Activated B cell treated with CpG ODN at 0.5 μM for 24 hours (primary cell): ENCODE data around the gene SPAG16. TPM values are rescaled to one million over a fixed set of nuclear protein-coding genes. Genes with fewer than 3 reads are reported as not detected.
"Not testable (repeated sequence)": the region's sequence is repeated elsewhere in the genome, so short reads cannot be mapped to it uniquely, and the experiment has no call there.

ENCODE experiments used
- ATAC-seq: fragments of 200-7000 bp; cut with Tn5 transposase; one replicate; pipeline ENCODE4 v1.10.0; 2021; ENCODE audit warnings: low read depth, mild to moderate bottlenecking, moderate library complexity
- CTCF ChIA-PET: fragments of 350-600 bp; sonication (Branson Sonifier 250); formaldehyde crosslinking; loops from one replicate; lab custom pipeline; 2021; ENCODE audit warnings: antibody characterized with exemption; lab: Charles Lee
- POLR2A ChIA-PET: fragments of 350-600 bp; sonication (Branson Sonifier 250); formaldehyde crosslinking; loops from one replicate; lab custom pipeline; 2021; ENCODE audit warnings: antibody characterized with exemption; lab: Charles Lee
- DNase-seq: peaks from one replicate; pipeline ENCODE4 v3.0.0; 2022
- H3K27ac Mint-ChIP-seq: one replicate; pipeline ENCODE4 v1.8.0; 2020; ENCODE audit warnings: mixed read lengths
- H3K27me3 Mint-ChIP-seq: one replicate; pipeline ENCODE4 v1.8.0; 2021; ENCODE audit warnings: mixed read lengths
- H3K36me3 Mint-ChIP-seq: one replicate; pipeline ENCODE4 v1.8.0; 2021; ENCODE audit warnings: low read depth, mixed read lengths
- H3K4me1 Mint-ChIP-seq: one replicate; pipeline ENCODE4 v1.8.0; 2021; ENCODE audit warnings: mixed read lengths
- H3K4me3 Mint-ChIP-seq: one replicate; pipeline ENCODE4 v1.8.0; 2020; ENCODE audit warnings: mild to moderate bottlenecking, mixed read lengths
- H3K9me3 Mint-ChIP-seq: one replicate; pipeline ENCODE4 v1.8.0; 2020; ENCODE audit warnings: mixed read lengths
- CTCF ChIP-seq: fragments of 200-600 bp; IDR thresholded peaks from one replicate; pipeline ENCODE4 v1.8.0; 2022; ENCODE audit warnings: antibody characterized with exemption, mild to moderate bottlenecking
- intact Hi-C: fragments of 100-400 bp; cut with micrococcal nuclease; formaldehyde crosslinking; loops from one replicate; pipeline ENCODE4 v1.15.1; 2024
- total RNA-seq: library from RNA; stranded (reverse); gene quantifications from 2 replicates; pipeline ENCODE4 v1.2.3, GENCODE V29; 2022

SPAG16 gene
- total RNA-seq, 1 donor from 2014 or later, result 11.2 TPM

GRCh38 chr2:213995400-213996105 lies 711.3 kb downstream of the SPAG16 start:
- DNase-seq (no peak), ATAC-seq (no peak)
- ChIA-PET POLR2A (no interaction called here), CTCF (no interaction called here)
- intact Hi-C loops, result no loop called here
- TF ChIP-seq CTCF, result no peak
- Mint-ChIP-seq H3K36me3 (no peaks in the 10 kb centered on the region), H3K27ac (no peak overlapping the region), H3K4me3 (no peak overlapping the region), H3K27me3 (no peaks in the 10 kb centered on the region), H3K4me1 (no peaks in the 10 kb centered on the region), H3K9me3 (peaks cover 5% of the 10 kb centered on the region)

GRCh38 chr2:213998976-213999375 lies 714.7 kb downstream of the SPAG16 start:
- CTCF ChIA-PET, ATAC-seq, intact Hi-C loops, H3K4me3 Mint-ChIP-seq, DNase-seq, H3K27me3 Mint-ChIP-seq, H3K4me1 Mint-ChIP-seq, POLR2A ChIA-PET, H3K36me3 Mint-ChIP-seq, H3K9me3 Mint-ChIP-seq, H3K27ac Mint-ChIP-seq: not testable (repeated sequence)

- Mint-ChIP-seq H3K4me1 (no peaks in the 10 kb centered on the region), H3K9me3 (peaks cover 6% of the 10 kb centered on the region)
- POLR2A ChIA-PET, result no interaction called here
Observed at GRCh38 chr2:214004463-214004862, 720.2 kb downstream of the SPAG16 start.

GRCh38 chr2:214005337-214005736 lies 721.1 kb downstream of the SPAG16 start:
- Mint-ChIP-seq H3K27me3 (no peaks in the 10 kb centered on the region), H3K36me3 (no peaks in the 10 kb centered on the region), H3K4me1 (no peaks in the 10 kb centered on the region), H3K4me3 (no peak overlapping the region), H3K9me3 (peaks cover 6% of the 10 kb centered on the region), H3K27ac (no peak overlapping the region)
- POLR2A ChIA-PET, result no interaction called here
- CTCF ChIA-PET, result no interaction called here
- ATAC-seq (no peak), DNase-seq (no peak)
- intact Hi-C loops, result no loop called here
- no peak for TF ChIP-seq CTCF

More at GRCh38 chr2:214004463-214004862, 720.2 kb downstream of the SPAG16 start:
- Mint-ChIP-seq H3K4me3 (no peak overlapping the region), H3K27ac (no peak overlapping the region), H3K27me3 (no peaks in the 10 kb centered on the region), H3K36me3 (no peaks in the 10 kb centered on the region)
- no peak for ATAC-seq
- no peak for DNase-seq
- CTCF ChIA-PET, result no interaction called here
- TF ChIP-seq CTCF, result no peak
- intact Hi-C loops, result no loop called here

GRCh38 chr2:214006601-214007000 lies 722.3 kb downstream of the SPAG16 start:
- no peak for DNase-seq
- Mint-ChIP-seq H3K27ac (no peak overlapping the region), H3K9me3 (peaks cover 6% of the 10 kb centered on the region), H3K4me1 (no peaks in the 10 kb centered on the region), H3K36me3 (no peaks in the 10 kb centered on the region), H3K4me3 (no peak overlapping the region), H3K27me3 (no peaks in the 10 kb centered on the region)
- ATAC-seq, result no peak
- intact Hi-C loops, result no loop called here
- ChIA-PET CTCF (no interaction called here), POLR2A (no interaction called here)
- no peak for TF ChIP-seq CTCF

GRCh38 chr2:214011676-214012075 lies 727.4 kb downstream of the SPAG16 start:
- Mint-ChIP-seq H3K9me3 (peaks cover 6% of the 10 kb centered on the region), H3K36me3 (no peaks in the 10 kb centered on the region), H3K27me3 (no peaks in the 10 kb centered on the region), H3K27ac (no peak overlapping the region), H3K4me3 (no peak overlapping the region), H3K4me1 (no peaks in the 10 kb centered on the region)
- no peak for TF ChIP-seq CTCF
- intact Hi-C loops, result no loop called here
- DNase-seq, result no peak
- ChIA-PET CTCF (no interaction called here), POLR2A (no interaction called here)
- ATAC-seq, result no peak
